H1 (cell line): ENCODE results near the gene TMEM178B. TPM values are rescaled to one million over a fixed set of nuclear protein-coding genes. Genes with fewer than 3 reads are reported as not detected.

Experiments
- CTCF ChIA-PET: fragments of 300-600 bp; sonication (Branson Sonifier 250); formaldehyde crosslinking; loops from one replicate; lab custom pipeline; 2021; ENCODE audit not compliant: partially characterized antibody; lab: Charles Lee
- POLR2A ChIA-PET: fragments of 300-600 bp; sonication (Branson Sonifier 250); formaldehyde crosslinking; loops from one replicate; lab custom pipeline; 2021; ENCODE audit warnings: inconsistent platforms; ENCODE audit not compliant: partially characterized antibody; lab: Charles Lee
- DNase-seq, 2 experiments: peaks; one replicate each; pipeline versions ENCODE4 v3.0.0 to v3.0.0-alpha.2; 2010 to 2022; ENCODE audit warnings: low spot score in 2 of 2, low read depth in 1 of 2, mixed read lengths in 1 of 2
- FAIRE-seq: peaks from 2 replicates; lab custom pipeline; 2011; peaks lifted over from hg19 to GRCh38; lab: Jason Lieb, UNC
- H2AFZ ChIP-seq: 2 replicates; pipeline ENCODE4 v1.8.1; 2012; ENCODE audit warnings: low read length, inconsistent platforms
- H2AK5ac ChIP-seq: 2 replicates; pipeline ENCODE4 v1.6.1; 2013; ENCODE audit warnings: low read depth, low read length
- H2BK120ac ChIP-seq: replicated peaks from 2 replicates; pipeline ENCODE3; 2013; ENCODE audit warnings: low read depth, low read length, inconsistent platforms
- H2BK12ac ChIP-seq: 2 replicates; pipeline ENCODE4 v1.6.1; 2013; ENCODE audit warnings: low read depth, low read length
- H2BK15ac ChIP-seq: 2 replicates; pipeline ENCODE4 v1.6.1; 2013; ENCODE audit warnings: low read length
- H2BK20ac ChIP-seq: 2 replicates; pipeline ENCODE4 v1.6.1; 2013; ENCODE audit warnings: low read length
- H2BK5ac ChIP-seq: 2 replicates; pipeline ENCODE4 v1.6.1; 2013; ENCODE audit warnings: low read depth, low read length
- H3K14ac ChIP-seq: 2 replicates; pipeline ENCODE4 v1.6.1; 2013; ENCODE audit warnings: inconsistent platforms; ENCODE audit not compliant: insufficient read length
- H3K18ac ChIP-seq: 2 replicates; pipeline ENCODE4 v1.6.1; 2013; ENCODE audit warnings: low read length; ENCODE audit errors: extremely low read depth
- H3K23ac ChIP-seq: 2 replicates; pipeline ENCODE4 v1.6.1; 2013; ENCODE audit warnings: inconsistent platforms; ENCODE audit not compliant: insufficient read length
- H3K23me2 ChIP-seq: 2 replicates; pipeline ENCODE4 v1.6.1; 2013; ENCODE audit warnings: low read depth, low read length
- H3K27ac ChIP-seq: 2 replicates; pipeline ENCODE4 v1.6.1; 2011; ENCODE audit warnings: low read depth, low read length, inconsistent platforms
- H3K27me3 ChIP-seq, 4 experiments: replicated peaks in 1 of 4; 1 replicate in 1 of 4; 2 replicates in 3 of 4; pipeline versions ENCODE4 v1.6.1 to v1.8.1; 2011 to 2013; ENCODE audit warnings: low read length in 3 of 4, mild to moderate bottlenecking in 3 of 4, inconsistent platforms in 2 of 4, mixed read lengths in 2 of 4, moderate library complexity in 1 of 4; ENCODE audit not compliant: control insufficient read depth in 3 of 4, insufficient read depth in 3 of 4; ENCODE audit errors: extremely low read depth in 1 of 4
- H3K36me3 ChIP-seq, 4 experiments: 2 replicates each; pipeline versions ENCODE4 v1.6.1 to v1.8.1; 2011 to 2013; ENCODE audit warnings: mild to moderate bottlenecking in 4 of 4, low read length in 3 of 4, moderate library complexity in 2 of 4, control low read depth in 1 of 4, inconsistent platforms in 1 of 4; ENCODE audit not compliant: insufficient read depth in 4 of 4, control insufficient read depth in 2 of 4
- H3K4ac ChIP-seq: replicated peaks from 2 replicates; pipeline ENCODE3; 2013; ENCODE audit warnings: low read length, low read depth, mixed read lengths, inconsistent platforms; ENCODE audit not compliant: insufficient read length
- H3K4me1 ChIP-seq, 4 experiments: replicated peaks in 1 of 4; 1 replicate in 1 of 4; 2 replicates in 3 of 4; pipeline versions ENCODE4 v1.6.1 to v1.8.1; 2011 to 2013; ENCODE audit warnings: low read length in 3 of 4, inconsistent platforms in 2 of 4, mixed read lengths in 1 of 4; ENCODE audit not compliant: insufficient read depth in 4 of 4, control insufficient read depth in 3 of 4
- H3K4me2 ChIP-seq, 2 experiments: 2 replicates each; pipeline versions ENCODE4 v1.6.1 to v1.8.1; 2011 to 2013; ENCODE audit warnings: low read depth in 2 of 2, low read length in 2 of 2, control low read depth in 1 of 2, inconsistent platforms in 1 of 2, mild to moderate bottlenecking in 1 of 2; ENCODE audit not compliant: insufficient read depth in 1 of 2
- H3K4me3 ChIP-seq, 4 experiments: fragments of 200-600, 300-600 bp in 1 of 4; sonication (generic), shearing (Covaris generic), sonication (Bioruptor Twin) in 1 of 4; 2 replicates each; pipeline versions ENCODE4 v1.5.1 to v1.8.1; 2011 to 2016; ENCODE audit warnings: low read length in 4 of 4, low read depth in 3 of 4, control low read depth in 2 of 4, inconsistent platforms in 2 of 4, mild to moderate bottlenecking in 2 of 4, mixed read lengths in 1 of 4, moderate library complexity in 1 of 4; ENCODE audit not compliant: insufficient read depth in 2 of 4; ENCODE audit errors: extremely low read depth in 1 of 4
- H3K56ac ChIP-seq: replicated peaks from 2 replicates; pipeline ENCODE3; 2013; ENCODE audit warnings: low read depth, mild to moderate bottlenecking, mixed read lengths, low read length, inconsistent platforms; ENCODE audit not compliant: insufficient read length
- H3K79me1 ChIP-seq: 2 replicates; pipeline ENCODE4 v1.6.1; 2013; ENCODE audit warnings: low read depth, low read length, control low read depth
- H3K79me2 ChIP-seq, 2 experiments: 2 replicates each; pipeline versions ENCODE4 v1.6.1 to v1.8.1; 2012 to 2013; ENCODE audit warnings: low read length in 2 of 2, mild to moderate bottlenecking in 2 of 2, inconsistent platforms in 1 of 2; ENCODE audit not compliant: insufficient read depth in 2 of 2, control insufficient read depth in 1 of 2
- H3K9ac ChIP-seq, 4 experiments: replicated peaks in 1 of 4; 1 replicate in 1 of 4; 2 replicates in 3 of 4; pipeline versions ENCODE4 v1.6.1 to v1.8.1; 2011 to 2013; ENCODE audit warnings: low read depth in 3 of 4, low read length in 3 of 4, control low read depth in 2 of 4, mild to moderate bottlenecking in 2 of 4, moderate library complexity in 2 of 4, inconsistent platforms in 1 of 4; ENCODE audit errors: extremely low read depth in 1 of 4
- H3K9me3 ChIP-seq, 2 experiments: 2 replicates each; pipeline versions ENCODE4 v1.6.1 to v1.8.1; 2012 to 2013; ENCODE audit warnings: mild to moderate bottlenecking in 2 of 2, moderate library complexity in 2 of 2, control low read depth in 1 of 2, inconsistent platforms in 1 of 2, low read depth in 1 of 2, low read length in 1 of 2, mixed read lengths in 1 of 2; ENCODE audit not compliant: insufficient read depth in 2 of 2
- H4K20me1 ChIP-seq, 2 experiments: replicated peaks in 1 of 2; 2 replicates each; pipeline versions ENCODE3 to v1.8.1; 2011 to 2013; ENCODE audit warnings: inconsistent platforms in 2 of 2, low read length in 2 of 2, mild to moderate bottlenecking in 1 of 2; ENCODE audit not compliant: insufficient read depth in 2 of 2, control insufficient read depth in 1 of 2
- H4K5ac ChIP-seq: 2 replicates; pipeline ENCODE4 v1.6.1; 2013; ENCODE audit warnings: low read length, low read depth, mixed read lengths, inconsistent platforms; ENCODE audit not compliant: insufficient read length
- H4K8ac ChIP-seq: 2 replicates; pipeline ENCODE4 v1.8.0; 2013; ENCODE audit warnings: mild to moderate bottlenecking, moderate library complexity, low read length, inconsistent platforms; ENCODE audit not compliant: insufficient read depth; ENCODE audit errors: extremely low read depth
- H4K91ac ChIP-seq: replicated peaks from 2 replicates; pipeline ENCODE3; 2013; ENCODE audit warnings: low read length, mixed read lengths, inconsistent platforms; ENCODE audit not compliant: insufficient read length
- GTF2F1 ChIP-seq: IDR thresholded peaks from 2 replicates; pipeline ENCODE4 v1.6.1; 2012; ENCODE audit warnings: low read depth, low read length, improper control_type of control experiment, borderline replicate concordance
- POLR2A ChIP-seq, 2 experiments: IDR thresholded peaks; 1 replicate in 1 of 2; 2 replicates in 1 of 2; pipeline ENCODE4 v1.6.1; 2011; ENCODE audit warnings: low read depth in 2 of 2, low read length in 2 of 2, mild to moderate bottlenecking in 2 of 2; ENCODE audit errors: control extremely low read depth in 1 of 2
- WGBS, 2 experiments: shearing (Covaris generic) in 1 of 2; methylation state at CpG; one replicate each; pipeline versions ENCODE4 v1.1.6 to v1.1.7; 2013 to 2015; ENCODE audit warnings: low lambda C conversion rate in 2 of 2, mixed read lengths in 2 of 2, inconsistent platforms in 1 of 2, low coverage in 1 of 2, missing lambda C conversion rate in 1 of 2; ENCODE audit not compliant: insufficient replicate concordance in 2 of 2, insufficient coverage in 1 of 2, insufficient read length in 1 of 2; ENCODE audit errors: extremely low coverage in 1 of 2, missing lambda C conversion rate in 1 of 2; 5-methylcytosine and 5-hydroxymethylcytosine counted together
- polyA plus RNA-seq, 7 experiments: library from polyadenylated mRNA; depleted of rRNA in 3 of 7; stranded (reverse) in 5 of 7; unstranded in 2 of 7; fragments of >200 nt in 5 of 7; fragments of 200-250 nt in 2 of 7; gene quantifications; 1 replicate in 5 of 7; 2 replicates in 1 of 7; 4 replicates in 1 of 7; pipeline versions ENCODE4 v1.2.1 to v1.2.3, GENCODE V29; 2011 to 2013; ENCODE audit warnings: missing spikeins in 2 of 7, mixed read lengths in 2 of 7
- total RNA-seq: library from RNA; stranded (reverse); fragmentation: NEBNext Ultra II Directional; extraction: Animal tissue kit (Norgen Biotek cat#: 25700); gene quantifications from 2 replicates; pipeline ENCODE4 v1.2.1, GENCODE V29; 2021

Gene TMEM178B
- total and polyA plus RNA-seq, 2 of the 8 experiments (the other 6 are each of a cell fraction or from before 2014, with no cell fraction given) = 5.3 to 18.1 TPM

- Histone ChIP-seq H4K91ac (no peak overlapping the region), H4K5ac (no peak overlapping the region), H3K4me2 (no peak overlapping the region), H3K9ac (no peak overlapping the region), H3K14ac (no peak overlapping the region), H3K4me1 (no peaks in the 10 kb centered on the region; a peak in 3 of 7 replicates), H3K23me2 (no peaks in the 10 kb centered on the region), H2BK5ac (no peak overlapping the region), H4K8ac (no peak overlapping the region), H3K4ac (no peak overlapping the region), H3K79me1 (no peaks in the 10 kb centered on the region), H2AK5ac (no peak overlapping the region)
- FAIRE-seq = no peak
- ChIA-PET POLR2A (no interaction called here), CTCF (interaction anchor here (0.9 kb wide), 1 partner anchor 17 kb away, joined by 3 read pairs; no protein-coding TSS in a partner anchor)
- no peak for DNase-seq
- TF ChIP-seq POLR2A (IDR thresholded peaks at IDR 0.05; ENCODE audit: control extremely low read depth in 1 of 2, low read depth in 2 of 2, low read length in 2 of 2) = no peak
- TF ChIP-seq GTF2F1 = no peak
- TF ChIP-seq, all 59 proteins: peak for 0
- Histone ChIP-seq H3K9me3 (peaks cover 0 to 2% of the 10 kb centered on the region in 2 experiments; a peak in 1 of 4 replicates), H3K18ac (no peak overlapping the region), H3K27ac (no peak overlapping the region), H2BK20ac (no peak overlapping the region), H3K79me2 (no peaks in the 10 kb centered on the region), H3K36me3 (no peaks in the 10 kb centered on the region), H2BK120ac (no peak overlapping the region), H3K27me3 (no peaks in the 10 kb centered on the region), H2BK15ac (no peak overlapping the region), H2BK12ac (no peak overlapping the region), H3K23ac (no peak overlapping the region), H4K20me1 (no peaks in the 10 kb centered on the region), H3K4me3 (no peak overlapping the region), H2AFZ (no peak overlapping the region), H3K56ac (no peak overlapping the region)
- WGBS, 2 experiments = 94% methylated on average over 2 of the region's 2 CpGs; no CpG with 5 or more reads in 1 of the 2 experiments
These were observed 304.5 kb downstream of the TMEM178B start for GRCh38 chr7:141378405-141378804.
